Caki2 (cell line): Measurements from ENCODE around the gene LHX6. TPM values are rescaled to one million over a fixed set of nuclear protein-coding genes. Genes with fewer than 3 reads are reported as not detected.
A peak's percentile ranks its signal among the peaks of the same experiment; 100 is the strongest.

Source experiments
- DNase-seq: peaks from one replicate; pipeline ENCODE4 v3.0.0-alpha.2; 2015; ENCODE audit warnings: low read depth
- in situ Hi-C: cut with HindIII; loops from 2 replicates; pipeline ENCODE4 v1.10.0; 2016; ENCODE audit warnings: low sequenced_read_pairs, low pct_unique_long_range_greater_than_20kb, mixed read lengths
- total RNA-seq: library from RNA; depleted of rRNA; stranded (reverse); fragments of >200 nt; shearing (Covaris generic); gene quantifications from 2 replicates; pipeline ENCODE4 v1.2.3, GENCODE V29; 2014; ENCODE audit warnings: low replicate concordance

Gene LHX6
- total RNA-seq, 1 experiment from 2014 or later = 0.74 TPM

DNA sequence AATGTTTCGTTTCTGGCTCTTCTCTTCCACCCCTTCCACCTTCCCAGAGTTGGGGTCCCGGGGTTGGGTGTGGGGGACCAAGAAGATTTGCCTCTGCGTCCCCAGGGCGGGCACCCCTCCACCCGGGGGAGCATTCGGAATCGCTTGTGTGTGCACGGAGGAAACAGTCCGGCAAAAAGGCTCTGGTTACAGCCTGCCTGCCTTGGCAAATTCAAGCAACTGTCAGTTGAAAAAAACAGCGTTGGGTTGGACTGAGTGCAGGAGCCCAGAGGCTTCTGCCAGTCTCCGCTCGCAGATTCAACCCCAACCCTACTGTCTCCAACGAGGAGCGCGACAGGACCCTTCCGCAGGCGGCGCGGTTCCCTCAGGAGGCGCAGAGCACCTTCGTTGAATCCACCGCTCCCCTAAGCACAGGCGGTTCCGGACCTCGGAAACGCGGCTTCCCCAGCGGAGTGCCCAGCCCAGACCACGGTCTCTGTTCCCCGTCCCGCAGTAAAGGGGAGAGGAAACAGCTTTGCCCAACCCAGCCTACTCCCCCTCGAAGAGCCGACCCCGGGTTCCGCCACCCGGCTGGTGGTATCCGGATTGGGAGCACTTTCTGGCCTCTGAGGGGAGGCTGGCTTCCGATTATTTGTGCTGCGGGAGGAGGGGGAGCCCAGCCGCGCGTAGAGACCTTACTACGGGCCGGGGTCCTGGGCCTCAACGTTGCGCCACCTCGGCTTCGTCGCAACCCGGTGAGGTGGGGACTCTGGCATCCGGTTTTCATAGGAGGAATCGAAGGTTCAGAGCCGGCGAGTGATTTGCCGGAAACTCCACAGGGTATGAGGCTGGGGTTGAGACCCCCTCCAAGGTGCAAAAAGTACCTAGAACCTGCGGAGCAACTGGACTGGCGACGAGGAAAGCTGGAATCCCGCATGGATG, 9.6 kb downstream of the LHX6 start:
- in situ Hi-C loops = no loop called here
- no peak for DNase-seq

DNA sequence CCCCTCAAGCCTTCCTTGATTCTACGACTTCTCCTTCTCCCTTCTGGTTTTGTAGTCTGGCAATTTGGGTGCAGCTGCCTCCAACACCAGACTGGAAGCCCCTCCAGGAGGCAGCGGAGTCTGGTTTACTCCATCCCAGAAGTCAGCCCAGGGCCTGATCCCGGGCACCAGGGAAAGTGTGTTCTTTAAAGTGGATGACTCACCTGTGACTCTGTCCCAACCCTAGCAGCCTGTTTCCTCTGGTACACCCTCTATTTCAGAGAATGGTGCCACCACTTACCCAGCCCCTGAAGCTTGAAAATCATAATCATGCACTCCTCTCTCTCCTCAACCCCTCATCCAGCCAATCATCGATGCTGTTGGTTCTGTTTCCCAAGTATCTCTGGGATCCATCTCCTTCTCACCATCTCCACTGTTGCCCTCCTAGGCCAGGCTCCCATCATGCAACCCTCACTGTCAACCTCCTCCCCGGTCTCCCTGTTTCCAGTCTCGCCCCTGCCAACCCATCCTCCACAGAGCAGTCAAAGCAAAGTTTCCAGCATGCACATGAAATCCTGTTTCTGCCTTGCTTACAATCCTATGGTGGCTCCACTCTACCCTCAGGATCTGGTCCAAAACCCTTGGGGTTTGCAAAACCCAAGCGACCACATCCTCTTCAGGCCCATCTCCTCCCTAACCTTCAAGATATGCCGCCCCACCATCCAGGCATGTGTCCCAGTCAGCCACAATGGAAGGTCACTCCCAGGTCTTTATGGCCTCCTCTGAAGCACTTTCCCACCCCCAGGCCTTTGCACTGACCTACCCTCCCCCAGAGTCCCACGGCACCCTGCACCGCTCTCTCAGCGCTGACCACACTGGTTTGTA, 10.5 kb downstream of the LHX6 start:
- no peak for DNase-seq
- in situ Hi-C loops = no loop called here

DNA sequence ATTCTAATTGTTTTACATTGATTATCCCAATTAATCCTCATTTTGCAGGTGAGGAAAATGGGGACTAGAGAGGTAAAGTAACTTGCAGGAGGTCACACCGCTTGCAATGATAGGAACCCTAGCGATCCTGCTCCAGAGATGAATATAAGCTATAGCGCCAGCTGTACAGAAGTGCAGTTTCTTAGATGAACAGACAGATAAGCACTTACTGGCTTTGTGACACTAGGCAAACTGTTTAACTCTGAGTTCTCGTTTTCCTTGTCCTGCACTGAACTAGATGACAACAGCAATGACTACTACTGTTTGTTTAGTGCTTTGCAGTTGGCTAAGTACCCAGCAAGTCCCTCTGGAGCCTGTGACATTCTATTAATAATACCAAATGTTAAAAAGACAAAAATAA, 11.1 kb downstream of the LHX6 start:
- no peak for DNase-seq
- in situ Hi-C loops = no loop called here

DNA sequence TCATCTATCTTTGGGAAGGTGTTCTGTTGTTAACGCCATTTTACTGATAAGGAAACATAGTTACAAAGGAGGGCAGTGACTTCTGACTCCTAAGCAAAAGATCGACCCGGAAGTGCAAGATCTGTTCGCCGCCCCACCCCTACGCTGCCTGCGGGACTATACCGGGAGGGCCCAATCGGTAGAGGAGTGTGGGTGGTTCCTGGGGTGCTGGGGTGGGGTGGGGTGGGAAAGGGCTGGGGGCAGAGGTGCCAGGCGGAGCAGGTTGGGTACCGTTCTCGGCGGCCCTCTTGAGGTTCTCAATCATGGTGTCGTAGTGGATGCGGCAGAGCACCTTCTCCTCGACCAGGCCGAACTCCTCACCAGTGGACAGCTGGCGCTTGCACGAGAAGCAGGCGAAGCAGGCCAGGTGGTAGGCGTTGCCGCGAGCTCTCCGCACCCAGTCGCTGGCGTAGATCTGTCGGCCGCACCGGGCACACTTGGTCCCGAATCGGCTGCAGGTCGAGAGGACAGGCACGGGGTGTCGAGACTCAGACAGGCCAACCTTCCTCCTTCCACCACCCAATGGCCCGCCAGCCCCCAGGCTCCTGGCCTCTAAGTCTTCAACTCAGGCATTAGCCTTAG, 11.8 kb downstream of the LHX6 start:
- in situ Hi-C loops = no loop called here
- no peak for DNase-seq

DNA sequence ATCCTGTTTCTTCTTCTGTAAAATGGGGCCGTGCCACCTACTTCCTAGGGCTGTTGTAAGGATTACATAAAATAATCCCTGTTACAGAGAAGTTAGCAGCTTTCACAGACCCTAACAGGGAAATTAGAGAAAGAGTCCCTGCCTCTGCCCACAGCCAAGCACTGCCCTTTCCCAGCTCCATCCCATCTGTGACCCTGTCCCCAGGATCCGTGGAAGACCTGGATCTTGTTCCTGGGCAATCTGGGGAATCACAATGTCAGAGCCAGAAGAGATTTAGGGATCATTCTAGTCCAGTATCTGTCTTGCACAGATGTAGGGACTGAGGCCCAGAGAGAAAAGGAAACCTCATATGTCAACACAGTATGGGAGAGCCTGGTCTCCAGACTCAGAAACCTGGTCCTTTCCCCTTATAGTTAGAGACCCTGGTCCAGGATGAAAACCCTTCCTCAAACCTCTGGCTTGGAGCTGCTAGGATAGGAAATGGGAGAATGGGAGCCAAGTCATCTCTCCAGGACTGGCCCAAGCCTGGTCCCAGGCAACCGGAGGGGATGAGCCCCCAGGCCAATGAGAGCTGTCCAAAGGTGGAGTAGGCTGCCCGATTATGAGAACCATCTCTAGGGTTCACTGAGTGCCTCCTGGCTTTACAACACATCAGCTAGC, 12.5 kb downstream of the LHX6 start:
- in situ Hi-C loops = no loop called here
- no peak for DNase-seq

DNA sequence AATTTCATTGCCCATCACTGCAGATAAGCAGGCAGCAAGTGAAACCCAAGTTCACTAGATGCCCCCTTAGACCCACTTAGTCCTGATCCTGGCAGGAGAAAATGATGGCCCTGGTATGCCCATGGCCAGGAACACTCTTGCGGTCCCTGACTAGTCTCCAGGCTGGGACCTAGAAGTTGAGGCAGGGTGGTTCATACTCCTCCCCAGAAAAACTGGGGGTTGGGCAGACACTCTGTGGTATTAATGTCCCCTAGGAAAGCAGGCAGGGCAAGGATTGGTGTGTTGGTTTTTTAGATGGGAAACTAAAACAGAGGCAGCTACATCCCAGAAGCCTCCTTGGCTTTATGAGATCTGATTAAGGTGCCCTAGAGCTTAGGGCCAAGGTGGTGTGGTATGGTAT, 13.1 kb downstream of the LHX6 start:
- in situ Hi-C loops = no loop called here
- DNase-seq = no peak

DNA sequence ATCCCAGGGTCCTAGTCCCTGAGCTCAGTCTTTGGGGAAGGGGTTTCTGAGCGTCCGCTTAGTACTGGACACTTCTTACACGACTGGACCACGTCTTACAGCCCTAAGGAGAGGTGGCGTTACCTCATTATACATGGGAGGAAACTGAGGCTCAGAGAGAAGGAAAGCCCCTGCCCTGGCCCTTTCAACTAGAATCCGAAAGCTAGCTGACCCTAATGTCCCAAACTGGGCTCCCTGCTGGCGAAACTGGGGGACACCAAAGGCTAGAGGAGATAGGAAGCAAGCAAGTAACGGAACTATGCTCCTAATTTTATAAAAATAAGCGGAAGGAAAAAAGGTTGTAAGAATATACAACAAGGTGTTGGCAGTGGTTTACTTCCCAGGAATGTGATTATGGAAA, 14.2 kb downstream of the LHX6 start:
- DNase-seq = no peak
- in situ Hi-C loops = no loop called here

DNA sequence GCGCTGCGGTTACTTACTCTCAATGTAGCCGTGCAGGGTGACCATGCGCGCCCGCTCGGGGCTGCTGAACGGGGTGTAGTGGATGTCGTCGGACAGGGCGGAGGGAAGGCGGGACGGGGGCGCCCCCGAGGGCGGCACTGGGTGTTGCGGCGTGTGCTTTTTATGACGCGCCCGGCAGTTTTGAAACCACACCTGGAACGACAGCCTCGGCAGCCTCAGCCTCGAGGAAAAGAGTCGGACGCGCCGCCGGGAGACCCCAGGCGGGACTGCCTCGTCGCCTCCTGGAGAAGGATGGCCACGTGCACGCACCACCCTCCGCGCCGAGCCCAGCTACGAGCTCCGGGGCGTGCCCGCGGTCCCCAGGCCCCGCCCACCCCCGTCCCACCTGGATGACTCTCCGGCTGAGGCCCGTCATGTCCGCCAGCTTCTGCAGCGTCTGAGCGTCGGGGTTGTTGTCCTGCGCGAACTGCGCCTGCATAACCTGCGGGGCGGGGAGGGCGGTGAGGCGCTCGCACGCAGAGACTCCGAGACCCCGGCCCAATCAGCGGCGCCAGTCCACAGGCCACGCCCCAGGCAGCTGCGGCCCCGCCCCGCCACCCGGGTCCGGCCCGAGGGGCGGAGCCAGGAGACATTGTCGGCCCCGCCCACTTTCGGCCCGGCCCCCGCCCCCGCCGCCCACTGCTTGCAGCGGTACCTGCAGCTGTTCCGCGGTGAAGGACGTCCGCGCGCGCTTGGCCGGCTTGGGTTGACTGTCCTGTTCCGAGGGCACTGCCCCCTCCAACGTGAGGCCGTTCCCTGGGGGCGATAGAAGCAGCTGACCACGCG, 15.0 kb downstream of the LHX6 start:
- peak; percentile 90 for DNase-seq
- in situ Hi-C loops = no loop called here

DNA sequence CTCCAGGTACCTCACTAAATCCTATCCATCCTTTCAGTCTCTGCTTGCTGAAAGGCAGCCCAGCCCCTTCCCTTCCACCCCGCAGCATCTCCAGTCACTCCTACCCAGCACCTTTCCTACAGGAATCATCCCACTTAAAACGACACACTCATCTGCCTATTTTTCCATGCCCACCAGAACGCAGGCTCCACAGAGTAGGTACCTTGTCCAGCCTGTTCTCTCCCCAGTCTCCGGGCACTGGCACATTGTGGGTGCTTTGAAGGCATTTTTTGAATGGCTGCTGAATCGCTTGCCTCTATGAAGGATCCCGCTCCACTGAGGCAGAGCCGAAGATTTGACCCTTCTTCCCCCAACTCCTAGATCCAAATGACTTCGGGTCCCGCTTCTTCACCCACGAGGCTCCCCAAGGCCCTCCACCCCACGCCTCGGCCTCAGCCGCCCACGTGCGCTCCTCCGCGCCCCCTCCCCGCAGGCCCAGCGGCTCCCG, 15.6 kb downstream of the LHX6 start:
- in situ Hi-C loops = no loop called here
- DNase-seq = no peak

DNA sequence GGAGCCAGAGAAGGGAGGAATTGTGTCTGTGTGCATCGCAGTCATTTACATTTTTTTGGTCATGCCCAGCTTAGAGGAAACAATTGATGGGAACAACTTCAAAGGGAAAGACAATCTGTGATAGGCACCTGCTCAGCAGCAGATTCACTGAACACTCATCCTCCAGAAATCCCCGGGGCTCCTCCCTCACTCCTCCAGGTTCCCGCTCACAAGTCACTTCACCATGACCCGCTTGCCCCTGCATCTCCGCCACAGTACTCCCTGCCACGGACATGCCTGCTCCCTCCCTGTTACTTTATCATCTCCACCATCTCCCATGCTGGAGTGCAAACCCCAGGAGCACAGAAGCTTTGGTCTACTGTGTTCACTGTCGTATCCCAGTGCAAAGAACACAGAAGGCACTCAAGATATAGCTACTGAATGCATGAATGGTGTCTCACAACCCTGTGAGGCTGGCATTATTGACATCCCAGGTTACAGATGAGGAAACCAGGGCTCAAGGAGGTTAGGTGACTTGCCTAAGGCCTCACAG, 16.2 kb downstream of the LHX6 start:
- no peak for DNase-seq
- in situ Hi-C loops = no loop called here

DNA sequence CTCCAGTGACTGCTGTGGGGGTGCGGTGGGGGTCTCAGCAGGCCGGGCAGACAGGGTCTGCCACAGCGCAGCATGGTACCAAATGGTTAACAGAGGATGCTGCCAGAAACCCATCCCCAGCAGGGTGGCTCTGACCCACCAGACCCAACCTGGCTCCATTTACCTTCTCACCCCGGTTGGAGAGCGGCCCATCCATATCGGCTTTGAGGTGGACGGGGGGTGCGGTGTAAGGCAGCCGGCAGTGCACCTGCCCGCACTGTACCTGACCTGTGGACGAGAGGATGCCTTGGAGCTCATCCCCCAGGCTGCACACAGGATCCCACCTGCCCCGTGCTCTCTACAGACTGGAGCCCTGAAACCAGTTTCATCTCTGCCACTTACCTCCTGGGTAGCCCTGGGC, 19.3 kb downstream of the LHX6 start:
- in situ Hi-C loops = no loop called here
- DNase-seq = no peak

DNA sequence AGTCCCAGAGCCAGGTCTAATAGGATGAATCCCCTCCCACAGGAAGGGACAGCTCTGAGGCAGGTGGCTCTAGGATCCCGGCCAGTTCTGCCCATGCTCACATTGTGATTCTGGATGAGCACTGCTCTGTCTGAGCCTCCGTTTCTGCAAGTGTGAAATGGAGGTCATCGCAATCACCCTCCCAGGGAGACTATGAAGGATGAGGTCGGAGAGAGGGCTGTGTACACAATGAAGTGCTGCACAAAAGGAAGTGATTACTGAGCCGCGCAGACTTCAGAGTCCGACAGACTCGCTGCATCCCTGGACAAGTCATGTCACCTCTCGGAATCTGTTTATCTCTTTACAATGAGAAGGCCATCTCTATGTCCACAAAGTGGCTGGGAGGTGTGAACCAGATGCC, 21.7 kb downstream of the LHX6 start:
- in situ Hi-C loops = no loop called here
- DNase-seq = no peak

DNA sequence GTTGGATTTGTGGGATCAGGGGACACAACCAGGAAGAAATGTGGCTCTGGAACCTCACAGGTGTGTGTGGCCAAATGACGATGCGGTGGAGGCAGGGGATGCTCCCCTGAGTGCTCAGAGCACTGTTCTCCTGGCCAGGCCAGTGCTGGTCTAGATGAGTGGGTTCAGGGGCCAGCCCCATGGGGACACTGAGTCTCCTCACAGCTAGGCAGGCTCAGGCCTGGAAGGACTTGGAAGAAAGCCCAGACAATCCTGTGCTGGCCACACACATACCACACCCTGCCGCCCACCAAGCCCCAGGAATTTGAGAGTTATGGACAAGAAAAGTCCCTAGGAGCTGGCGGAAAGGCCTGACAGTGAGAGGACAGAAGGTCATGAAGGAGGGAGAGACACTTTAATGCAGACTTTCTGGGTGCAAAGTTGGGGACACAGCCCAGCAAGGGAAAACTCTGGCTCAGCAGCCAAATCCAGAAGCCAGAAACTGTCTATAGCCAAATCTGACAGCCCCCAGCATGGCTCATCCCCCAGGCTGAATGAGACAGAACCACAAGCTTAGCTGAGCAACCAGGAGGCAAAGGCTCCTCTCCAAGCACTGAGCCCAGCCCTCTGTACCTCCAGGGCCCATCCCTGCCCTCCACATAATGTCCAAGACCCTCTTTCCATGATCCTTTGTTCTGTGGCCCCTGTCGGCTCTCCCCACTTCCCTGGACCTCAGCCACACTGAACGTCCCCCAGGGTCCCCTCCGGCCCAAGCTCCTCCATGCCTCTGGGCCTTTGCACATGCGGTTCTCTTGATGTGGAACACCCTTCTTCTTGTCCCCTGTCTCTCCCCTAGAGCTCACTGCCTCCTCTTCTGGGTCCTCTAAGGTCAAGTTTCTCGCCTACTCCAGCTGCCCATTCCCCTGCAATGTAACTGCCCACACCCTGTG, 22.4 kb downstream of the LHX6 start:
- in situ Hi-C loops = no loop called here
- peak; percentile 20 for DNase-seq

DNA sequence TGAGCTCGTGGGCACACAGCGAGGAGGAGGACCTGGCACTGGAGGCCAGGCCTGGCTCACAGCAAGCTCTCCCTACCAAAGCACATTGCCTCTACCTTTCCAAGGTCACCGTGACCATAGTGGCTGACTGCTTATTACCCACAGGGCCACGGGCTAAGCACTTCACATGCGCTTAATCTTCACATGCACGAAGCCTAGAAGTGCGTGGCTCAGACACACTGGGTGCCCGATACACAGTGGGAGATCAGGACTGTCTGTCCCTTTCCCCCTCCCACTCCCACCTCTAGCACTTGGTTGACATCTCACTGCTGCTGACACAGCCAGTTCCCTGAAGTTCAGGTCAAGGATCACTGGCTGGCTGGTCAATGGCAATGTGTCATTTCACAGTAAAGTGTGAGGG, 23.6 kb downstream of the LHX6 start:
- DNase-seq = no peak
- in situ Hi-C loops = no loop called here

DNA sequence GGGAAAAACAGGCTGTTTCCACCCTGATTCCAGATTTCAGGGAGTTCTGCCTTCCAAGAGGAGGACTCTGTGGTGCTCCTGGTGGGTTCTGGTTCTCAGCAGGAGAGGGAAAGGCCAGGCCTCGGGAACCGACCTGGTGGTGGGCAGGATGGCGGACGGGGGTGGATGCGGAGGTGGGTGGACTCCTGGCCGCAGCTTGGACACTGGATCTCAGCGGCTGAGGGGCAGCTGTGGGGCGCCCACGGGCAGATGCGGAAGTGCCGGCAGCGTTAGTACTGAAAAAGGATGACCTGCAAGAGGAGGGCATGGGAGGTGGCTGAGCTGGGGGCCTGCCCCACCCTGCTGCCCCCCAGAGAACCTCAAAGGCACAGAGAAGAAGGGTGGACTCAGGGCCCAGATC, 24.3 kb downstream of the LHX6 start:
- no peak for DNase-seq
- in situ Hi-C loops = no loop called here

DNA sequence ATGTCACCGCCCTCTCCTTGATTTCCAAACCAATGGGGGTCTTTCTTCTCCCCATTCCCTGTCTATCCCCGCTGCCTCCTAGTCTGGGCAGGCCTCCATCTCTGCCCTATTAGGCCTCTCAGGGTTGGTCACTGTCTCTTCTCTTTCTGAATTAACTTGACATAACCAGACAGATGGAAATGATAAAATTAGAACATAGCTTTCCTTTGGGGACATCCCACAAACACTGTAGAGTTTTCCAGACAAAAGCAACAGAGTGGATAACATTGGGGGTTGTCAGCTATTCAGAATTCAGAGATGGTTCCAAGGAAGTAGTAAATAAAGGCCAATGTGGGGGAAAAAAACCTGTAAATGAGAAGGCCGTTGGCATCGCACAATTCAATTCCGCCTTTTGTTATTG, 24.7 kb downstream of the LHX6 start:
- in situ Hi-C loops = no loop called here
- no peak for DNase-seq
